IPS DF 6.9 (cell line): ENCODE measurements around the gene FNIP2.
"Not testable (repeated sequence)": the region's sequence is repeated elsewhere in the genome, so short reads cannot be mapped to it uniquely, and the experiment has no call there.

Experiments
- DNase-seq: peaks from one replicate; pipeline ENCODE4 v3.0.0-alpha.2; 2013; ENCODE audit warnings: low read depth, low spot score
- H3K27ac ChIP-seq: one replicate; pipeline ENCODE4 v1.5.1; 2013; ENCODE audit warnings: low read length, control low read depth
- H3K27me3 ChIP-seq: 2 replicates; pipeline ENCODE4 v1.6.1; 2013; ENCODE audit warnings: mild to moderate bottlenecking, low read length; ENCODE audit not compliant: control insufficient read depth, insufficient read depth
- H3K36me3 ChIP-seq: 2 replicates; pipeline ENCODE4 v1.6.1; 2013; ENCODE audit warnings: low read length; ENCODE audit not compliant: control insufficient read depth, insufficient read depth
- H3K4me1 ChIP-seq: 2 replicates; pipeline ENCODE4 v1.6.1; 2013; ENCODE audit warnings: low read length; ENCODE audit not compliant: control insufficient read depth, insufficient read depth
- H3K4me3 ChIP-seq: 2 replicates; pipeline ENCODE4 v1.5.1; 2013; ENCODE audit warnings: mild to moderate bottlenecking, low read length
- H3K9me3 ChIP-seq: 2 replicates; pipeline ENCODE4 v1.6.1; 2013; ENCODE audit warnings: low read length, inconsistent platforms; ENCODE audit not compliant: control insufficient read depth, insufficient read depth
- WGBS: extraction: QIAGEN DNeasy Blood & Tissue Kit; methylation state at CpG from one replicate; pipeline ENCODE4 v1.1.7; 2013; ENCODE audit warnings: mixed read lengths, missing lambda C conversion rate; ENCODE audit not compliant: insufficient read length, insufficient coverage; 5-methylcytosine and 5-hydroxymethylcytosine counted together

FNIP2 gene

DNA sequence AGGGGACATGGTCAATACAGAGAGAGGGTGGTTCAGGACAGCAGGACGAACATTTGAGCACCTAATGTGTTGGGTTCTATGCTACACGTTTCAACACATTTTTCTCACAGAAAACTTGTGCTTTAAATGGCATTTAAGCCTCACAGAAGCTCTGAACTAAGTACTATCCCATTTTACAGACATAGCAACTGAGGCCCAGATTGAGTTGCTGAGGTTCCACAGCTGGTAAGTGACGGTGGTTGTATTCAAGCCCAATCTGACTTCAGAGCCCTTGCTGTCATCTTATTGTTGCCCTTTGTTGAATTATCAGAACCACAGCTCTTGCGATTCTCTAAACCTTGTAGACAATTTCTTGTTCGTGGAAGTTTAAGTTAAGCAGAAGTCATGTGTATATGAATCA lies 116.7 kb downstream of the FNIP2 start:
- no peaks in the 10 kb centered on the region for H3K4me1 ChIP-seq
- H3K36me3 ChIP-seq = no peaks in the 10 kb centered on the region
- no peak for DNase-seq
- no peak overlapping the region for H3K27ac ChIP-seq
- H3K4me3 ChIP-seq = no peak overlapping the region
- H3K27me3 ChIP-seq = no peaks in the 10 kb centered on the region
- WGBS = no CpG with 5 or more reads among the region's 5 CpGs
- no peaks in the 10 kb centered on the region for H3K9me3 ChIP-seq

DNA sequence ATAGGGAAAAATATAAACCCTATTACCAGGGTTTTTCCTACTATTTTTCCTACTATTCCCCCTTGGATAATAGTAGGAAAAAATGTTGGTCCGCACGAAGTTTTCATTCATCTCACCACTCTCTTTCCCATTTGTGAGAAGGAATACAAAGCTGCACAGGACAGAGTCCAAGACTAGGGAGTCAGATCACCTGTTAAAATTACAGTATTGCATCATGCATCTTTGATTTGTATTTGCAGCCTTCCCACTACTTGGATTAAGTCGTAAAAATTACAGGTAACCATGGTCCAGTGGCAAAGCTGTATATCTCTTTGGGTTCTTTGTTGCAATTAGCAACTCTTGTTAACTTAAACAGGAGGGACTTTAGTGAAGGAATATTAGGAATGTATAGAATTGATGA lies 121.5 kb downstream of the FNIP2 start:
- WGBS = no CpG with 5 or more reads among the region's 3 CpGs
- Histone ChIP-seq H3K9me3 (no peaks in the 10 kb centered on the region), H3K36me3 (no peaks in the 10 kb centered on the region), H3K27me3 (no peaks in the 10 kb centered on the region), H3K4me3 (no peak overlapping the region), H3K4me1 (no peaks in the 10 kb centered on the region), H3K27ac (no peak overlapping the region)
- DNase-seq = no peak

DNA sequence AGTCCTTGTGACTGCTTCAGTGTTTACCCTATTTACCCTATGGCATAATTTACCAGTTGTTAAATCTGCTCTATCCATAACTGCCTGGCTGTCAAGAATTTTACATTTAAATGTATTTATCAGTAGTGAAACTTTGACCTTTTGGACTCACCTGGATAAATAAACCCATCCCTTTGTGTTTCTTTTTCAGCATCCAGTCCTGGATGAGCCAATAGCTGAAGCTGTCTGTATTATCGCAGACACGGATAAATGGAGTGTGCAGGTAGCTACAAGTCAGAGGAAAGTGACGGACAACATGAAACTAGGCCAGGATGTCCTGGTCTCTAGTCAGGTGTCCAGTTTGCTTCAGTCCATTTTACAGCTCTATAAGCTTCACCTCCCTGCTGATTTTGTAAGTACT lies 122.4 kb downstream of the FNIP2 start:
- no CpG with 5 or more reads among the region's 3 CpGs for WGBS
- Histone ChIP-seq H3K27ac (no peak overlapping the region), H3K4me3 (no peak overlapping the region), H3K9me3 (no peaks in the 10 kb centered on the region), H3K4me1 (no peaks in the 10 kb centered on the region), H3K36me3 (no peaks in the 10 kb centered on the region), H3K27me3 (no peaks in the 10 kb centered on the region)
- no peak for DNase-seq

DNA sequence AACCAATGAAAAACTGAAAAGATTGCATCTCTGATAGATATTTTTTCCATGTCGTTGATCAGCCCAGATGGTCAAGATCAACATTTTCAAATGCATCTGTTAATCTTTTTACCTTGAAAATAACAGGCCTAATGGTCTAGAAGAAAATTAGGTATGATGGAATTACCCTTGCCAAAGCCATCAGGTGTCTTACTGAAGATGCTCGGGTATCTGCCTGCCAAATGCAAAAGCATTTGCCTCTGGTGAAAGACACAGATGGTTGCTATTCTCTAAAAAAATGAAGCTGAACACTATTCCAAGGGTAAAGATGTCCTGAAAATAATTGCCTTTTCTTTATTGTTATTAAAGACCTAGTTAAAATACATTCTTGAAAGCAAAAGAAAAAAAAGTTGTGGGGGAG lies 126.0 kb downstream of the FNIP2 start:
- Histone ChIP-seq H3K27me3 (no peaks in the 10 kb centered on the region), H3K9me3 (no peaks in the 10 kb centered on the region), H3K4me1 (no peaks in the 10 kb centered on the region), H3K27ac (no peak overlapping the region), H3K36me3 (no peaks in the 10 kb centered on the region), H3K4me3 (no peak overlapping the region)
- no peak for DNase-seq
- WGBS = no CpG with 5 or more reads among the region's 2 CpGs

DNA sequence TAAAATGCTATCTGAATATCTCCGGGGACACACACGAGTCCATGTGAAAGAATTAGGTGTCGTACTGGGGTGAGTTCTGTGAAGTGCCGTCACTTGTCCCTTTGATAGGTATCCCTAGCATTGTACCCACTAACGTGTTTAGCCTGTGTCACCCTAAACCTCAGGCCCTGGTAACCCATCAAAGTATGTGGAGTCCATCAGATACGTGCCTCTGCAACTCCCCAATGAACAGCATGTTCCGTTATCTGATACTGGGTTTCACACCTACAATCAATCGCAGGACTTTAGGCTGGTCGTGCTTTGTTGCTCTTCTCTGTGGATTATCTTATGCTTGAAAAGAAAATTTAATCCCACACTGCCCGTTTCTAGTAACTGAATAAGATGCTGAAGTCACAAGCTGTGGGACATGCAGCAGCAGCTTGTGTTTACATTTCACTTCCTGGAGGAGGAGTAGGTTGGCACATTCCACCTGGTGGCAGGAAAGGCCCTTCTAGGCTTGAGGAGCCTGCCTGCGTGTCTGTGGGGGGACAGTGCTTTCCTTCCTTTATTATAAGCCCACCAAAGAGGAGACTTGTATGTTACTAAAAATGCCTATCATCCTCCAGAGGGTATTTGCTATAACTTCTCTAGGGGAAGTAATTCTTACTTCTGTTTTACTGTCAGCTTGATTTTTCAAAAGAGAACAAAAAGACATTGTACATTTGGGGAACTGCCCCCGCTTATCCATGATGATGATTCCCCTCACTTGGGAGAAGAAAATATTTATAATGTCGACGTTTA lies 127.2 kb downstream of the FNIP2 start:
- no peak overlapping the region for H3K4me3 ChIP-seq
- H3K27me3 ChIP-seq = no peaks in the 10 kb centered on the region
- H3K9me3 ChIP-seq = no peaks in the 10 kb centered on the region
- H3K27ac ChIP-seq = no peak overlapping the region
- WGBS = no CpG with 5 or more reads among the region's 14 CpGs
- H3K36me3 ChIP-seq = no peaks in the 10 kb centered on the region
- no peak for DNase-seq
- no peaks in the 10 kb centered on the region for H3K4me1 ChIP-seq

DNA sequence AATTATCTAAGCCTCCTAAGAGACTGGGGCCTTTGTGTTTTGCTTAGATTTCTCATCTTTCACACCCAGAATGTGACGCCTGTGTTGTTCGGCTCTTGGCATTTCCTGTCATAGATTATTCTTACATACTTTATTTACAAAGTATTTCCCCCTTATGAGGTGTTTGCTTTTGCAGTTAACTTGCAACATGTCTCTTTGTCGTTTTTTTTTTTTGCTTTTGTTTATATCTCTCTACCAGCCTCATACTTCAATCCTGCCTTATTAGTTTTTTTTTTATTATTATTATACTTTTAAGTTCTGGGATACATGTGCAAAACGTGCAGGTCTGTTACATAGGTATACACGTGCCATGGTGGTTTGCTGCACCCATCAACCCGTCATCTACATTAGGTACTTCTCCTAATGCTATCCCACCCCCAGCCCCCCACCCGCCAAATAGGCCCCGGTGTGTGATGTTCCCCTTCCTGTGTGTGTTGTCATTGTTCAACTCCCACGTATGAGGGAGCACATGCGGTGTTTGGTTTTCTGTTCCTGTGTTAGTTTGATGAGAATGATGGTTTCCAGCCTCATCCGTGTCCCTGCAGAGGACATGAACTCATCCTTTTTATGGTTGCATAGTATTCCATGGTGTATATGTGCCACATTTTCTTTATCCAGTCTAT lies 127.9 kb downstream of the FNIP2 start:
- H3K27me3 ChIP-seq, DNase-seq, H3K4me3 ChIP-seq, H3K4me1 ChIP-seq, H3K27ac ChIP-seq, H3K36me3 ChIP-seq, H3K9me3 ChIP-seq: not testable (repeated sequence)
- no CpG with 5 or more reads among the region's 11 CpGs for WGBS

DNA sequence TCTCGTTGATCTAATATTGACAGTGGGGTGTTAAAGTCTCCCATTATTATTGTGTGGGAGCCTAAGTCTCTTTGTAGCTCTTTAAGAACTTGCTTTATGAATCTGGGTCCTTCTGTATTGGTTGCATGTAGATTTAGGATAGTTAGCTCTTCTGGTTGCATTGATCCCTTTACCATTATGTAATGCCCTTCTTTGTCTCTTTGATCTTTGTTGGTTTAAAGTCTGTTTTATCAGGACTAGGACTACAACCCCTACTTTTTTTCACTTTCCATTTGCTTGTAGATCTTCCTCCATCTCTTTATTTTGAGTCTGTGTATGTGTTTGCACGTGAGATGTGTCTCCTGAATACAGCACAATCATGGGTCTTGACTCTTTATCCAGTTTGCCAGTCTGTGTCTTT lies 131.6 kb downstream of the FNIP2 start:
- WGBS = no CpG with 5 or more reads among the region's 2 CpGs
- H3K27ac ChIP-seq, H3K4me3 ChIP-seq, H3K9me3 ChIP-seq, H3K4me1 ChIP-seq, H3K36me3 ChIP-seq, H3K27me3 ChIP-seq, DNase-seq: not testable (repeated sequence)

DNA sequence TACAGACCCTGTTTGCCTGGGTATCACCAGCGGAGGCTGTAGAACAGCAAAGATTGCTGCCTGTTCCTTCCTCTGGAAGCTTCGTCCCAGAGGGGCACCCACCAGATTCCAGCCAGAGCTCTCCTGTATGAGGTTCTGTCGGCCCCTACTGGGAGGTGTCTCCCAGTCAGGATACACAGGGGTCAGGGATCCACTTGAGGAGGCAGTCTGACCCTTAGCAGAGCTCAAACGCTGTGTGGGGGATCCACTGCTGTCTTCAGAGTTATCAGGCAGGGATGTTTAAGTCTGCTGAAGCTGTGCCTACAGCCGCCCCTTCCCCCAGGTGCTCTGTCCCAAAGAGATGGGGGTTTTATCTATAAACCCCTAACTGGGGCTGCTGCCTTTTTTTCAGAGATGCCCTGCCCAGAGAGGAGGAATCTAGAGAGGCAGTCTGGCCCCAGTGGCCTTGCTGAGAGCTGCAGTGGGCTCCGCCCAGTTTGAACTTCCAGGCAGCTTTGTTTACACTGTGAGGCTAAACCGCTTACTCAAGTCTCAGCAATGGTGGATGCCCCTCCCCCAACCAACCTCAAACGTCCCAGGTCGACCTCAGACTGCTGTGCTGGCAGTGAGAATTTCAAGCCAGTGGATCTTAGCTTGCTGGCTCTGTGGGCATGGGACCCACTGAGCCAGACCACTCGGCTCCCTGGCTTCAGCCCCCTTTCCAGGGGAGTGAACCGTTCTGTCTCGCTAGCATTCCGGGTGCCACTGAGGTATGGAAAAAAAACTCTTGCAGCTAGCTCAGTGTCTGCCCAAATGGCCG lies 133.7 kb downstream of the FNIP2 start:
- not testable (repeated sequence) for H3K27me3 ChIP-seq, H3K4me3 ChIP-seq, H3K4me1 ChIP-seq, H3K27ac ChIP-seq, H3K9me3 ChIP-seq, H3K36me3 ChIP-seq
- DNase-seq = peak; percentile 41
- WGBS = no CpG with 5 or more reads among the region's 14 CpGs

DNA sequence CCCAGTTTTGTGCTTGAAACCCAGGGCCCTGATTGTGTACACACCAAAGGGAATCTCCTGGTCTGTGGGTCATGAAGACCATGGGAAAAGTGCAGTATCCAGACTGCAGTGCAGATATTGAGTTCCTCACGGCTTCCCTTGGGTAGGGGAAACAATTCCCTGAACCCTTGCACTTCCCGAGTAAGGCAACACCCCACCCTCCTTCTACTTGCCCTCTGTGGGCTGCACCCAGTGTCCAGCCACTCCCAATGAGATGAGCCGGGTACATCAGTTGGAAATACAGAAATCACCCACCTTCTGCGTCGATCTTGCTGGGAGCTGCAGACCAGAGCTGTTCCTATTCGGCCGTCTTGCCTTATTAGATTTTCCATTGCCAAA lies 134.2 kb downstream of the FNIP2 start:
- Histone ChIP-seq H3K4me3 (no peak overlapping the region), H3K4me1 (peaks cover 2% of the 10 kb centered on the region; the same call in 1 of the 2 replicates), H3K27me3 (no peaks in the 10 kb centered on the region), H3K9me3 (no peaks in the 10 kb centered on the region), H3K36me3 (no peaks in the 10 kb centered on the region), H3K27ac (no peak overlapping the region)
- WGBS = no CpG with 5 or more reads among the region's 7 CpGs
- DNase-seq = no peak

DNA sequence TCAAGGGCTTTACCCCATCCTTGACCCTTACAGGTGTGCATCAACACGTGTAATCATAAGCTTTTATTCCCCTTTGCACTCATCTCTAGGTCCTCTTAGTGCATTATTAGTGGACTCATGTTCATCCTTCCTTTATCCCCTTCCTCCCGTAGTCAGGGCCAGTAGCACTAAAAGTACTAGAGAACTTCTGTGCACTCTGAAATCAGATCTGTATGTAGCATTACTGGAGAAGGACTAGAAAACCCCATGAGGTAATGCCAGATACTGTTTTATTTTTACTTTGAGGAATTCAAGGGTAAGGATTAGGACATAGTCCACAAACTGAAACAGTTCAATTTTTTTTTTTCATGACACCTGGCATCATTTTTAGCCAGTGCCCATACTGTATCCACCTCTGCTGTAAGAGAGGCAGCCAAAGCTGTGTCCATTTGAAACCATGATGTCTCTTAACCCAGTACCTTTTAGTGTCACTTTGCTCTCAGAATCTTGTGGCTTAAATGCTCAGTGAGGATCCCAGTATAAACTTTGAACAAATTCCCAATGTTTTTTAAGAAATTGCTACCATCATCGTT lies 134.7 kb downstream of the FNIP2 start:
- H3K4me3 ChIP-seq = no peak overlapping the region
- H3K27ac ChIP-seq = no peak overlapping the region
- no CpG with 5 or more reads among the region's 3 CpGs for WGBS
- no peaks in the 10 kb centered on the region for H3K27me3 ChIP-seq
- H3K9me3 ChIP-seq = no peaks in the 10 kb centered on the region
- H3K4me1 ChIP-seq = peaks cover 2% of the 10 kb centered on the region; the same call in 1 of the 2 replicates
- DNase-seq = no peak
- H3K36me3 ChIP-seq = no peaks in the 10 kb centered on the region
